K562 (cell line): ENCODE data around the gene ADCY5.

Experiments used
- BHLHE40 ChIP-seq: IDR thresholded peaks from 2 replicates; pipeline ENCODE4 v1.6.1; 2011; ENCODE audit warnings: low read length, improper control_type of control experiment
- CBX1 ChIP-seq: sonication (generic); IDR thresholded peaks from 2 replicates; pipeline ENCODE4 v1.6.1; 2016; ENCODE audit warnings: antibody characterized with exemption, low read depth, mild to moderate bottlenecking
- NR3C1 ChIP-seq: sonication (generic); formaldehyde crosslinking; IDR thresholded peaks from 2 replicates; pipeline ENCODE4 v1.8.1; 2022; ENCODE audit warnings: missing genetic modification reagents
- POLR2A ChIP-seq: fragments of 450-650 bp; conservative IDR thresholded peaks from 2 replicates; pipeline ENCODE4 v1.6.1; 2016
- YY1 ChIP-seq, 3 experiments: IDR thresholded peaks; 2 replicates each; pipeline ENCODE4 v1.6.1; 2011; ENCODE audit warnings: low read length in 2 of 3, mild to moderate bottlenecking in 2 of 3, moderate library complexity in 2 of 3, borderline replicate concordance in 1 of 3, control low read depth in 1 of 3, low read depth in 1 of 3; ENCODE audit not compliant: insufficient read depth in 3 of 3, insufficient replicate concordance in 2 of 3, control insufficient read depth in 1 of 3, insufficient read length in 1 of 3; ENCODE audit errors: extremely low read depth in 1 of 3
- ZNF407 ChIP-seq: fragments of 450-650 bp; IDR thresholded peaks from 2 replicates; pipeline ENCODE4 v1.6.1; 2016; ENCODE audit warnings: low read depth
- ZZZ3 ChIP-seq: fragments of 450-650 bp; IDR thresholded peaks from 2 replicates; pipeline ENCODE4 v1.6.1; 2016; ENCODE audit warnings: antibody characterized with exemption, mild to moderate bottlenecking, moderate library complexity
- TF ChIP-seq, protein P1 (sequence below), 2 experiments: fragments of 450-650 bp in 1 of 2; IDR thresholded peaks; 2 replicates each; pipeline ENCODE4 v1.6.1; 2011 to 2017; ENCODE audit warnings: low read depth in 2 of 2, antibody characterized with exemption in 1 of 2, borderline replicate concordance in 1 of 2, low read length in 1 of 2, mild to moderate bottlenecking in 1 of 2, mixed read lengths in 1 of 2; ENCODE audit not compliant: control insufficient read depth in 1 of 2
- TF ChIP-seq, protein P2 (sequence below): sonication (generic); formaldehyde crosslinking; IDR thresholded peaks from 2 replicates; pipeline ENCODE4 v1.8.0; 2022; ENCODE audit warnings: missing genetic modification reagents, mild to moderate bottlenecking, borderline replicate concordance
- TF ChIP-seq, protein P3 (sequence below), 3 experiments: fragments of 200-800 bp in 1 of 3; fragments of 250-450 bp in 1 of 3; fragments of 450-650 bp in 1 of 3; sonication (Bioruptor Pico) in 1 of 3; sonication (Bioruptor generic) in 1 of 3; formaldehyde crosslinking in 1 of 3; IDR thresholded peaks; 2 replicates each; pipeline versions ENCODE4 v1.6.1 to v1.8.0; 2016 to 2022; ENCODE audit warnings: mild to moderate bottlenecking in 2 of 3, missing genetic modification characterization in 2 of 3, missing compliant biosample characterization in 1 of 3, moderate library complexity in 1 of 3

DNA sequence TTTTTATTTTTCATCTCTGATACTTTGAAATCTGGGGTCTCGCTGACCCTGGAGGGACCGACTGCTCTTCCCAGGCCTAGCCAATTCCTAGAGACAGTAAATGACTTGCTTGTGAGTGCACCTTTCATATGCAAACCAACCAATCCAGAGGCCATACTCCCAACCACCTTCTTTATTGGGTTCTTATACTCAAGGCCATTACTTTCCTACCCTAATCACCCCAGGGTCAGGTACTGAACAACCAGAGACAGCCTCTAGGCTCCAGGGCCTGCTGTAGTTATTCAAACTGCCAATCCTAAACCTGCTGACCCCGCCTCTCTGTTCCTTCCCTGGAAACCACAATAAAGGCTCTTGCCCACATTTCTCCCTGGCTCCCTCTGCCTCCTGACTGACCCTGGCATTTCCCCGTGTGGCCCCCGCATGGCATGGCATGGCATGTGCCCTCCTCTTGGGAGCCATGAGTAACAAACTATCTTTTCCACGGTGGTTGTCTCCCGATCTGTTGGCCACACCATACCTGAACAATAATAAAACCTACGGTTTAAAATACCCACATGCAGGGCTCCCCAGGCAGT, 42.9 kb downstream of the ADCY5 start:
- TF ChIP-seq YY1 (IDR thresholded peaks at IDR 0.05; ENCODE audit: borderline replicate concordance in 1 of 3, control insufficient read depth in 1 of 3, extremely low read depth in 1 of 3, insufficient read depth in 3 of 3, insufficient read length in 1 of 3, insufficient replicate concordance in 2 of 3, low read depth in 1 of 3, low read length in 2 of 3) = no peak
- TF ChIP-seq, protein P1, sequence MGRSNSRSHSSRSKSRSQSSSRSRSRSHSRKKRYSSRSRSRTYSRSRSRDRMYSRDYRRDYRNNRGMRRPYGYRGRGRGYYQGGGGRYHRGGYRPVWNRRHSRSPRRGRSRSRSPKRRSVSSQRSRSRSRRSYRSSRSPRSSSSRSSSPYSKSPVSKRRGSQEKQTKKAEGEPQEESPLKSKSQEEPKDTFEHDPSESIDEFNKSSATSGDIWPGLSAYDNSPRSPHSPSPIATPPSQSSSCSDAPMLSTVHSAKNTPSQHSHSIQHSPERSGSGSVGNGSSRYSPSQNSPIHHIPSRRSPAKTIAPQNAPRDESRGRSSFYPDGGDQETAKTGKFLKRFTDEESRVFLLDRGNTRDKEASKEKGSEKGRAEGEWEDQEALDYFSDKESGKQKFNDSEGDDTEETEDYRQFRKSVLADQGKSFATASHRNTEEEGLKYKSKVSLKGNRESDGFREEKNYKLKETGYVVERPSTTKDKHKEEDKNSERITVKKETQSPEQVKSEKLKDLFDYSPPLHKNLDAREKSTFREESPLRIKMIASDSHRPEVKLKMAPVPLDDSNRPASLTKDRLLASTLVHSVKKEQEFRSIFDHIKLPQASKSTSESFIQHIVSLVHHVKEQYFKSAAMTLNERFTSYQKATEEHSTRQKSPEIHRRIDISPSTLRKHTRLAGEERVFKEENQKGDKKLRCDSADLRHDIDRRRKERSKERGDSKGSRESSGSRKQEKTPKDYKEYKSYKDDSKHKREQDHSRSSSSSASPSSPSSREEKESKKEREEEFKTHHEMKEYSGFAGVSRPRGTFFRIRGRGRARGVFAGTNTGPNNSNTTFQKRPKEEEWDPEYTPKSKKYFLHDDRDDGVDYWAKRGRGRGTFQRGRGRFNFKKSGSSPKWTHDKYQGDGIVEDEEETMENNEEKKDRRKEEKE (IDR thresholded peaks at IDR 0.05; ENCODE audit: borderline replicate concordance in 1 of 2, control insufficient read depth in 1 of 2, low read depth in 2 of 2, low read length in 1 of 2) = no peak
- TF ChIP-seq, protein P2, sequence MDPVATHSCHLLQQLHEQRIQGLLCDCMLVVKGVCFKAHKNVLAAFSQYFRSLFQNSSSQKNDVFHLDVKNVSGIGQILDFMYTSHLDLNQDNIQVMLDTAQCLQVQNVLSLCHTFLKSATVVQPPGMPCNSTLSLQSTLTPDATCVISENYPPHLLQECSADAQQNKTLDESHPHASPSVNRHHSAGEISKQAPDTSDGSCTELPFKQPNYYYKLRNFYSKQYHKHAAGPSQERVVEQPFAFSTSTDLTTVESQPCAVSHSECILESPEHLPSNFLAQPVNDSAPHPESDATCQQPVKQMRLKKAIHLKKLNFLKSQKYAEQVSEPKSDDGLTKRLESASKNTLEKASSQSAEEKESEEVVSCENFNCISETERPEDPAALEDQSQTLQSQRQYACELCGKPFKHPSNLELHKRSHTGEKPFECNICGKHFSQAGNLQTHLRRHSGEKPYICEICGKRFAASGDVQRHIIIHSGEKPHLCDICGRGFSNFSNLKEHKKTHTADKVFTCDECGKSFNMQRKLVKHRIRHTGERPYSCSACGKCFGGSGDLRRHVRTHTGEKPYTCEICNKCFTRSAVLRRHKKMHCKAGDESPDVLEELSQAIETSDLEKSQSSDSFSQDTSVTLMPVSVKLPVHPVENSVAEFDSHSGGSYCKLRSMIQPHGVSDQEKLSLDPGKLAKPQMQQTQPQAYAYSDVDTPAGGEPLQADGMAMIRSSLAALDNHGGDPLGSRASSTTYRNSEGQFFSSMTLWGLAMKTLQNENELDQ (CRISPR knock-in tag) = no peak
- TF ChIP-seq, protein P3, sequence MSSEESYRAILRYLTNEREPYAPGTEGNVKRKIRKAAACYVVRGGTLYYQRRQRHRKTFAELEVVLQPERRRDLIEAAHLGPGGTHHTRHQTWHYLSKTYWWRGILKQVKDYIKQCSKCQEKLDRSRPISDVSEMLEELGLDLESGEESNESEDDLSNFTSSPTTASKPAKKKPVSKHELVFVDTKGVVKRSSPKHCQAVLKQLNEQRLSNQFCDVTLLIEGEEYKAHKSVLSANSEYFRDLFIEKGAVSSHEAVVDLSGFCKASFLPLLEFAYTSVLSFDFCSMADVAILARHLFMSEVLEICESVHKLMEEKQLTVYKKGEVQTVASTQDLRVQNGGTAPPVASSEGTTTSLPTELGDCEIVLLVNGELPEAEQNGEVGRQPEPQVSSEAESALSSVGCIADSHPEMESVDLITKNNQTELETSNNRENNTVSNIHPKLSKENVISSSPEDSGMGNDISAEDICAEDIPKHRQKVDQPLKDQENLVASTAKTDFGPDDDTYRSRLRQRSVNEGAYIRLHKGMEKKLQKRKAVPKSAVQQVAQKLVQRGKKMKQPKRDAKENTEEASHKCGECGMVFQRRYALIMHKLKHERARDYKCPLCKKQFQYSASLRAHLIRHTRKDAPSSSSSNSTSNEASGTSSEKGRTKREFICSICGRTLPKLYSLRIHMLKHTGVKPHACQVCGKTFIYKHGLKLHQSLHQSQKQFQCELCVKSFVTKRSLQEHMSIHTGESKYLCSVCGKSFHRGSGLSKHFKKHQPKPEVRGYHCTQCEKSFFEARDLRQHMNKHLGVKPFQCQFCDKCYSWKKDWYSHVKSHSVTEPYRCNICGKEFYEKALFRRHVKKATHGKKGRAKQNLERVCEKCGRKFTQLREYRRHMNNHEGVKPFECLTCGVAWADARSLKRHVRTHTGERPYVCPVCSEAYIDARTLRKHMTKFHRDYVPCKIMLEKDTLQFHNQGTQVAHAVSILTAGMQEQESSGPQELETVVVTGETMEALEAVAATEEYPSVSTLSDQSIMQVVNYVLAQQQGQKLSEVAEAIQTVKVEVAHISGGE (CRISPR knock-in tag; IDR thresholded peaks at IDR 0.05) = no peak
- no peak for TF ChIP-seq CBX1
- no peak for TF ChIP-seq POLR2A
- TF ChIP-seq ZZZ3 = no peak
- TF ChIP-seq ZNF407 = no peak
- TF ChIP-seq NR3C1 (CRISPR knock-in tag) = no peak
- no peak for TF ChIP-seq BHLHE40
